CD14-positive monocyte (primary cell): Measurements from ENCODE around the gene SLC22A31. TPM values are rescaled to one million over a fixed set of nuclear protein-coding genes. Genes with fewer than 3 reads are reported as not detected.

Experiments
- DNase-seq, 3 donors: peaks; one replicate each; pipeline ENCODE4 v3.0.0-alpha.2; 2011 to 2022
- H2AFZ ChIP-seq: 2 replicates; pipeline ENCODE4 v1.6.0; 2012; ENCODE audit warnings: mild to moderate bottlenecking, low read depth, low read length, inconsistent platforms; ENCODE audit not compliant: insufficient read depth, poor library complexity, severe bottlenecking
- H3K27ac ChIP-seq, 2 donors: 1 replicate in 1 of 2; 2 replicates in 1 of 2; pipeline ENCODE4 v1.5.1; 2012 to 2013; ENCODE audit warnings: low read length in 2 of 2, control low read depth in 1 of 2, inconsistent platforms in 1 of 2, low read depth in 1 of 2, mild to moderate bottlenecking in 1 of 2
- H3K27me3 ChIP-seq, 2 donors: one replicate each; pipeline versions ENCODE4 v1.6.0 to v1.6.1; 2011 to 2013; ENCODE audit warnings: low read length in 2 of 2; ENCODE audit not compliant: control insufficient read depth in 2 of 2, insufficient read depth in 2 of 2
- H3K36me3 ChIP-seq, 2 donors: replicated peaks in 1 of 2; 1 replicate in 1 of 2; 2 replicates in 1 of 2; pipeline versions ENCODE4 v1.5.1 to v1.6.1; 2012 to 2013; ENCODE audit warnings: low read length in 2 of 2, control low read depth in 1 of 2, inconsistent platforms in 1 of 2, mild to moderate bottlenecking in 1 of 2; ENCODE audit not compliant: insufficient read depth in 2 of 2, control insufficient read depth in 1 of 2
- H3K4me1 ChIP-seq, 2 donors: 1 replicate in 1 of 2; 2 replicates in 1 of 2; pipeline versions ENCODE4 v1.5.1 to v1.6.1; 2012 to 2013; ENCODE audit warnings: low read length in 2 of 2, control low read depth in 1 of 2, inconsistent platforms in 1 of 2, mild to moderate bottlenecking in 1 of 2, moderate library complexity in 1 of 2; ENCODE audit not compliant: insufficient read depth in 2 of 2, control insufficient read depth in 1 of 2
- H3K4me2 ChIP-seq: replicated peaks from 2 replicates; pipeline ENCODE3; 2012; ENCODE audit warnings: low read length, moderate library complexity, mild to moderate bottlenecking; ENCODE audit not compliant: poor library complexity, severe bottlenecking; ENCODE audit errors: extremely low read depth
- H3K4me3 ChIP-seq, 3 experiments: fragments of 200-600 bp in 1 of 3; sonication (generic) in 1 of 3; replicated peaks in 1 of 3; 1 replicate in 2 of 3; 2 replicates in 1 of 3; pipeline ENCODE4 v1.5.1; 2011 to 2013; ENCODE audit warnings: low read length in 3 of 3, mild to moderate bottlenecking in 3 of 3, control low read depth in 2 of 3, low read depth in 2 of 3, inconsistent platforms in 1 of 3, moderate library complexity in 1 of 3
- H3K79me2 ChIP-seq: 2 replicates; pipeline ENCODE4 v1.6.0; 2012; ENCODE audit warnings: mild to moderate bottlenecking, control low read depth, inconsistent platforms, low read length, moderate library complexity; ENCODE audit not compliant: insufficient read depth
- H3K9ac ChIP-seq: 2 replicates; pipeline ENCODE4 v1.6.0; 2017; ENCODE audit warnings: low read length, mild to moderate bottlenecking; ENCODE audit not compliant: insufficient read depth, poor library complexity, severe bottlenecking
- H3K9me3 ChIP-seq, 2 donors: replicated peaks in 1 of 2; 1 replicate in 1 of 2; 2 replicates in 1 of 2; pipeline versions ENCODE4 v1.5.1 to v1.6.1; 2012 to 2013; ENCODE audit warnings: low read length in 2 of 2, control low read depth in 1 of 2; ENCODE audit not compliant: control insufficient read depth in 1 of 2, insufficient read depth in 1 of 2
- H4K20me1 ChIP-seq: 2 replicates; pipeline ENCODE4 v1.6.0; 2012; ENCODE audit warnings: mild to moderate bottlenecking, low read length, control low read depth, moderate library complexity; ENCODE audit not compliant: insufficient read depth
- H3K27ac Mint-ChIP-seq, 7 donors: one replicate each; pipeline ENCODE4 v1.8.0; 2020; ENCODE audit warnings: mild to moderate bottlenecking in 7 of 7, mixed read lengths in 7 of 7, moderate library complexity in 6 of 7, inconsistent platforms in 2 of 7
- H3K27me3 Mint-ChIP-seq, 3 donors: one replicate each; pipeline ENCODE4 v1.8.0; 2021 to 2022; ENCODE audit warnings: low read depth in 3 of 3, mild to moderate bottlenecking in 3 of 3, mixed read lengths in 3 of 3, moderate library complexity in 3 of 3, inconsistent platforms in 1 of 3
- H3K36me3 Mint-ChIP-seq, 2 donors: one replicate each; pipeline ENCODE4 v1.8.0; 2020; ENCODE audit warnings: mixed read lengths in 2 of 2, inconsistent platforms in 1 of 2, mild to moderate bottlenecking in 1 of 2
- H3K4me1 Mint-ChIP-seq: one replicate; pipeline ENCODE4 v1.8.0; 2020; ENCODE audit warnings: mild to moderate bottlenecking, mixed read lengths
- H3K4me3 Mint-ChIP-seq, 2 donors: one replicate each; pipeline ENCODE4 v1.8.0; 2020; ENCODE audit warnings: mild to moderate bottlenecking in 2 of 2, mixed read lengths in 2 of 2, moderate library complexity in 1 of 2
- H3K9me3 Mint-ChIP-seq, 7 donors: one replicate each; pipeline ENCODE4 v1.8.0; 2020 to 2022; ENCODE audit warnings: mixed read lengths in 7 of 7, mild to moderate bottlenecking in 6 of 7, moderate library complexity in 6 of 7, inconsistent platforms in 2 of 7
- WGBS: methylation state at CpG from one replicate; pipeline ENCODE4 v1.1.5; 2013; ENCODE audit warnings: missing lambda C conversion rate; ENCODE audit not compliant: insufficient coverage; 5-methylcytosine and 5-hydroxymethylcytosine counted together
- intact Hi-C, 2 donors: fragments of 100-400 bp; cut with micrococcal nuclease; formaldehyde crosslinking; loops; one replicate each; pipeline versions ENCODE4 v1.15.0 to v1.15.1; 2023
- polyA plus RNA-seq, 3 donors: library from polyadenylated mRNA; depleted of rRNA in 1 of 3; unstranded in 2 of 3; stranded (reverse) in 1 of 3; fragments of 300-500 nt in 2 of 3; fragments of >200 nt in 1 of 3; fragmentation: Illumina TruSeq in 2 of 3; gene quantifications; 1 replicate in 2 of 3; 2 replicates in 1 of 3; pipeline ENCODE4 v1.2.3, GENCODE V29; 2012 to 2021
- TF ChIP-seq, protein P1 (sequence below): fragments of 200-600 bp; IDR thresholded peaks from one replicate; pipeline ENCODE4 v1.8.0; 2022; ENCODE audit warnings: antibody characterized with exemption, mild to moderate bottlenecking

The SLC22A31 gene
- polyA plus RNA-seq, 3 donors = 0.29 TPM; not detected in 2

DNA sequence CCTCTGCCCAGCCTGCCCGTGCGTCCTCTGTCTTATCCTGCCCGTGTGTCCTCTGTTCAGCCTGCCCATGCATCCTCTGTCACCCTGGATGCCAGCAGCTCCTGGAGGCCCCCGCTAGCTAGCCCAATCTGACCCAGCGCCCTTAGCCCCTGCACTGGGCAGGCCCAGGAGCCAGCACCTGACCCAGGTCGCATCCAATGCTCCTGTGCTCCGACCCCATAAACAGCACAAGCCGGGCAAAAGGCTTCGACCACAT lies 15.7 kb downstream of the SLC22A31 start:
- no peaks in the 10 kb centered on the region for H3K36me3 Mint-ChIP-seq
- H4K20me1 ChIP-seq = no peaks in the 10 kb centered on the region
- no peaks in the 10 kb centered on the region for H3K4me1 Mint-ChIP-seq
- no peaks in the 10 kb centered on the region for H3K4me1 ChIP-seq
- intact Hi-C loops = no loop called here
- TF ChIP-seq, protein P1, sequence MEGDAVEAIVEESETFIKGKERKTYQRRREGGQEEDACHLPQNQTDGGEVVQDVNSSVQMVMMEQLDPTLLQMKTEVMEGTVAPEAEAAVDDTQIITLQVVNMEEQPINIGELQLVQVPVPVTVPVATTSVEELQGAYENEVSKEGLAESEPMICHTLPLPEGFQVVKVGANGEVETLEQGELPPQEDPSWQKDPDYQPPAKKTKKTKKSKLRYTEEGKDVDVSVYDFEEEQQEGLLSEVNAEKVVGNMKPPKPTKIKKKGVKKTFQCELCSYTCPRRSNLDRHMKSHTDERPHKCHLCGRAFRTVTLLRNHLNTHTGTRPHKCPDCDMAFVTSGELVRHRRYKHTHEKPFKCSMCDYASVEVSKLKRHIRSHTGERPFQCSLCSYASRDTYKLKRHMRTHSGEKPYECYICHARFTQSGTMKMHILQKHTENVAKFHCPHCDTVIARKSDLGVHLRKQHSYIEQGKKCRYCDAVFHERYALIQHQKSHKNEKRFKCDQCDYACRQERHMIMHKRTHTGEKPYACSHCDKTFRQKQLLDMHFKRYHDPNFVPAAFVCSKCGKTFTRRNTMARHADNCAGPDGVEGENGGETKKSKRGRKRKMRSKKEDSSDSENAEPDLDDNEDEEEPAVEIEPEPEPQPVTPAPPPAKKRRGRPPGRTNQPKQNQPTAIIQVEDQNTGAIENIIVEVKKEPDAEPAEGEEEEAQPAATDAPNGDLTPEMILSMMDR = no peak
- H3K27ac Mint-ChIP-seq = no peak overlapping the region
- no peak overlapping the region for H3K4me2 ChIP-seq
- no peak for DNase-seq
- H3K27me3 ChIP-seq = no peaks in the 10 kb centered on the region
- no peaks in the 10 kb centered on the region for H3K9me3 ChIP-seq
- no peaks in the 10 kb centered on the region for H3K79me2 ChIP-seq
- no peaks in the 10 kb centered on the region for H3K36me3 ChIP-seq
- H3K27ac ChIP-seq = no peak overlapping the region
- H3K9me3 Mint-ChIP-seq = peaks cover 0 to 4% (median 0%) of the 10 kb centered on the region in 7 donors
- no peak overlapping the region for H3K4me3 ChIP-seq
- H3K27me3 Mint-ChIP-seq = peaks cover 2 to 20% (median 13%) of the 10 kb centered on the region in 3 donors
- no peak overlapping the region for H3K4me3 Mint-ChIP-seq
- no peak overlapping the region for H2AFZ ChIP-seq
- 81% methylated on average over 9 of the region's 9 CpGs for WGBS
- no peak overlapping the region for H3K9ac ChIP-seq

DNA sequence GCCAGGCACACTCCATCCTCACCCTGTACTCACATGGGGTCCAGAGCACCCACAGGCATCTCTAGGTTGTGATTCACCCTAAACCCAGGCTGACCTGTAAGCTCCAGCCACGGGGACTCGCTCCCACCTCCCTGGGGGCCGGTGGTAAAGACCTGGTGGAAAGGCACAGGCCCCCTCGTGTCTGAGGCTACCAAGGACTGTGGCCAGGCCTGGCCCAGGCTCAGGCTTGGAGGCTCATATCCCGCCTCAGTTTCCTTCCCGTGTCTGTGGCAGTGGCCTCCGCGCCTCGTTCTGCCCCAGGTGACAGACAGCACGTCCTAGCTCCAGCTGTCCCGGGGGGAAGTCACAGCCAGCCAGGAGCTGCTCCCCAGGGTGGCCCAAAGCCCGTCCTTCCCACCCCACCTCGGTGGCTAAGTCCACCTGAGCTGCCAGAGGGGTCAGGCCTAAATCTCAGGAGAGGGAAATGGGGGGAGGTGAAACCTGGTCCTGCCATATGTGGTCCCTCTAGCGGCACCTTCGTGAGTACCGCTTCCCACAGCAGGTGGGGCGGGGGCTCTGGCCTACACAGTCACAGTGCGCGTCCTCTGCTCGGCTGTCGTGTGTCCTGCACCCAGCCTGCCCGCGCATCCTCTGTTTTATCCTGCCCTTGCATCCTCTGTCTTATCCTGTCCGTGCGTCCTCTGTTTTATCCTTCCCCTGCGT lies 16.2 kb downstream of the SLC22A31 start:
- Histone ChIP-seq H3K4me2 (no peak overlapping the region), H3K27ac (no peak overlapping the region), H2AFZ (no peak overlapping the region), H3K27me3 (no peaks in the 10 kb centered on the region), H3K9me3 (no peaks in the 10 kb centered on the region), H3K4me3 (no peak overlapping the region), H3K9ac (no peak overlapping the region), H4K20me1 (no peaks in the 10 kb centered on the region), H3K79me2 (no peaks in the 10 kb centered on the region), H3K4me1 (no peaks in the 10 kb centered on the region), H3K36me3 (no peaks in the 10 kb centered on the region)
- 90% methylated on average over 23 of the region's 26 CpGs for WGBS
- Mint-ChIP-seq H3K4me1 (no peaks in the 10 kb centered on the region), H3K36me3 (no peaks in the 10 kb centered on the region), H3K4me3 (no peak overlapping the region), H3K27me3 (peaks cover 2 to 20% (median 14%) of the 10 kb centered on the region in 3 donors), H3K27ac (no peak overlapping the region), H3K9me3 (peaks cover 0 to 4% (median 0%) of the 10 kb centered on the region in 7 donors)
- TF ChIP-seq, protein P1 = no peak
- intact Hi-C loops = no loop called here
- no peak for DNase-seq
